NCI-H1105 treated with DMSO at 0.1 percent for 48 hours (cell line): ENCODE results near the gene PACSIN2.
"Not testable (repeated sequence)": the region's sequence is repeated elsewhere in the genome, so short reads cannot be mapped to it uniquely, and the experiment has no call there.

Experiments used
- DNase-seq: peaks from one replicate; lab custom pipeline; 2025; lab: John Stamatoyannopoulos, UW

Gene PACSIN2

GRCh38 chr22:42964994-42965699 lies 49.8 kb downstream of the PACSIN2 start:
- no peak for DNase-seq

DNA sequence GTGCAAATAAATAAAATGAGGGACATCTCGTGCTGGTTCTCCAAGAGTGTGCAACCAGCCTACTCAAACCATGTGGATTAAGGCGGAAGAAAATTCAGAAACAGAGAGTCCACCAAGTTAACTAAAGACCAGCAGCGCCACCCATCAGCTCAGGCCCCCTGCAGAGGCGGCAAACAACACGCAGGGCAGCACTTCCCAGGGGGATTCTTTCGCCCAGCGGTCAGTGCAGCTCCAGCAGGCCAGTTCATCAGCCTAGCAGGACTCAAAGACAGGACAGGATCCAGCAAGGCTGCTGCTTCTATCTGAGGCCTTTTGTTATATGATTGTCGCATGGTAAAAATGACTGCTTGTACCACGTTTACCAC lies 51.7 kb downstream of the PACSIN2 start:
- DNase-seq, result no peak

DNA sequence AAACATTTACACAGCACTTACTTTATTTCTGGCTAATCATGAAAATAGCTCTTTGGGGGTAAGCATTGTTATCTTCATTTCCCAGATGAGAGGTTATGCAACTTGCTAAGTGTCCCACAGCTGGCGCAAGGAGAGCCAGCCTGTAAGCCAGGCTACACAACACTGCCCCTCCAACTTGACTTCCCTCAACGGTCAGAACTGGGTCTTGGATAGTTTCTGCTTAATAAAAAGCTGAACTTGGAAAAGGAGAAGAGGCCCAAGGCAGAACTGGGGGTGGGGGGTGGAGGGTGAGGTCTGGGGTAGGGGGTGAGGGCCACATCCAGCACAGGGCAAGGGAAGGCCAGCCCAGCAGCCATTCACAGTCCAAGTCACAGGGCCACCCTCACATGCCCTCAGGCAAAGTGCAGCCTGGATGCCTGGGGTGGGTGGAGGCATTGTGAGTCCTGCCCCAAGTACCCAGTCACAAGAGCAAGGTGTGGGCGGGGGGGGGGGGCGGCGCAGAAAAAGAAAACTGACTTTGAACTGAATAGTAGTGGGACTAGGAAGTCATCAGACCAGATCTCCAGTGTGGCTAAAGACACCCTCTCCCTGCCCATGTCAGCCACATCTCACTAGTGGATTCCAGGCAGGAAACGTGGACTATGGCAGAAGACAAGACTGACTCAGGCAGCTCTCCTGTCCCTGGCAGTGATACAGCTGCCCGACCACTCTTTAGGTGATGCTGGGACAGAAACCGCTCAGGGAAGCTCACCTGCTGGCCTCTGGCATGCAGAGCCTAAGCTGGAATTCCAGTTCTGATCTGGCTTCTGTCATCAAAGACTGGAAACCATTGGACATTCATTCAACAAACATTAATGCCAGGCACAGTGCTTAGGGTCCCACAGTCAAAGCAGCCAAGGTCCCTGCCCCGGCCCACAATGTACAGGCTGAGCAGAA lies 52.4 kb downstream of the PACSIN2 start:
- no peak for DNase-seq

DNA sequence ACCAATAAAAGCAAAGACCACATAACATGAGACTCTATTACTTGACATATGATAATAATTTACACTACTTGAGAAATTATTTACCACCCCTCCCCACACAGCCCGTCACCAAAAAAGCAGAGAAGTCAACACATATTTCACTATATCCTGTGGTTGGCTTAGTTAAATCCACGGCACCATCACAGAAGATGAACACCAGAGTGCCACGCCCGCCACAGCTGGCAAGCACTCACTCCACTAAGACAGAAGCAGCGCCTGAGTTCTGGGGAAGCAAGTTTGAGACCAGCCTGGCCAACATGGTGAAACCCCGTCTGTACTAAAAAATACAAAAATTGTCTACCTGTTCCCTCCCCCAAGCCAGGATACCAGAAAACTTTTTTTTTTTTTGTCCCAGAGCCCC lies 53.1 kb downstream of the PACSIN2 start:
- DNase-seq, result no peak

GRCh38 chr22:42961400-42961690 lies 53.6 kb downstream of the PACSIN2 start:
- not testable (repeated sequence) for DNase-seq

- no peak for DNase-seq
Measured at GRCh38 chr22:42960531-42961399, 54.2 kb downstream of the PACSIN2 start.

GRCh38 chr22:42959576-42960509 lies 55.1 kb downstream of the PACSIN2 start:
- no peak for DNase-seq

GRCh38 chr22:42958937-42959336 lies 56.0 kb downstream of the PACSIN2 start:
- DNase-seq, result no peak

GRCh38 chr22:42957958-42958357 lies 57.0 kb downstream of the PACSIN2 start:
- no peak for DNase-seq

- DNase-seq, result no peak
Measured at GRCh38 chr22:42957544-42957943, 57.4 kb downstream of the PACSIN2 start.

DNA sequence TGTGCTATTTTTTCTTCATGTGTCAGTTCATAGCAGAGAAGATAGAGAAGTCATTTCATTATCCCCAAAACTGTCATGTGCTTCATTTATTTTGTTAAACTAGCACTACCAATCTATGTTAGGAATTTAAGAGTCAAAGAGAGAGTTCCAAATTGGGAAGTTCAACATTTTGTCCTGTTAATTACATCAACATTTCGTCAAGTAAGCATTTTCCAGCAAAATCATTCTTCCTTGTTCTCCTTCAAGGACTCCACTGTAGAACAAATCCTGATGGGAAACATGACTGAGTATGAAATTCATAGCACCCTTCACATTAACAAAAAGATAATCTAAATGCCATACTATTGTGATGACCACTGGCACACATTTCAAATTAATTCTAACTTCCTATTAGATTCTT lies 59.1 kb downstream of the PACSIN2 start:
- no peak for DNase-seq

DNA sequence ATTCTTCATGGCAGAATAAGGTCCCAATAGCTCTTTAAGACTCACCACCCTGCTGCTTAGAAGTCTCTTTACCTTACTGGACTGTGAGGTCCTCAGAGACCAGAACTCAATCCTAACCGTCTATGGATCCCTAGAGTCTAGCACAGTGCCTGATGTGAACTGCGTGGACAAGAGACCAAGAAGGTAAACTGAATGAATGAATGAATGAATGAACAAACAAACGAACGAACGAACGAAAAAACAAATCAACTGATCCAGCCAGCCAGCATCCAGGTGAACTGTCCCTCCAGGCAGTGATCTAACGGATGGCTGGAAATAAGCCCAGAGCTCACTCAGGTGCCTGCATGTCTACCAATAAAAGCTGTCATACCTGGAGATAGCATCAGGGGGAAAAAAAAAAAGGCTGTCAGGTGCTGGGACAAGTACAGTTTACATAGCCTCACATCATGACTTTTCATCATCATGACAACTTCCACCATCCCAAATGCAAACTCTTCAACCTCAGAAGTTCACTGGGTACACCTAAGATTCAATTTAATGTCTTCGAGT lies 59.8 kb downstream of the PACSIN2 start:
- DNase-seq, result no peak

- not testable (repeated sequence) for DNase-seq
Measured at GRCh38 chr22:42953751-42954150, 61.2 kb downstream of the PACSIN2 start.

DNA sequence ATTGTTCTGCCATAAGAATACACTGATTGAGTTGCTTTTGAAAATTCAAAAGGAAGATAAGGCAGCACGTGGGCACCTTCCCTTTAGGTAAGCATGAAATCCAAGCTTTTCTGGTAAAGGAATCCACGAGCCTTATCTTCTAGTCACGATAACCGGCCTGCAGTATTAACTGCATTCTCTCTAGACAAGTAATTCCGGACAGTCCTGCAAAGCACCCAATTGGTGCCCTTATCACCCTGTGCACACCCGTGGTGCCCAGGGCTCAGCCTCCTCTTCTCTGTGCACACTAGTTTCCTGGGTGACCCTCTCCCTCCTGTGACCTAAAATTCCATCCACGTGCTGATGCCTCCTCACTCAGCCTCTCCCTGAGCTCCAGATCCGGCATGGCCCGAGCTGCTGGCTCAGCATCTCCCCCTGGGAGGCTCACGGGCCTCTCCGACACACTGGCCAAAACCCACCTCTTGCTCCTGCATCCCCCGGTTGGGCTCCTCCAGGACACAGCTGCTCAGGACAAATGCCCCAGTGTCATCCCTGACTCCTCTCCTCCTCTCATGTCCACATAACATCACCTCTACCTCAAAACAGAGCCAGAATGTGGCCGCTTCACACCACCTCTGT lies 63.7 kb downstream of the PACSIN2 start:
- DNase-seq, result no peak

GRCh38 chr22:42950281-42950680 lies 64.7 kb downstream of the PACSIN2 start:
- no peak for DNase-seq

GRCh38 chr22:42949159-42949558 lies 65.8 kb downstream of the PACSIN2 start:
- no peak for DNase-seq

GRCh38 chr22:42948294-42948693 lies 66.7 kb downstream of the PACSIN2 start:
- DNase-seq, result no peak

DNA sequence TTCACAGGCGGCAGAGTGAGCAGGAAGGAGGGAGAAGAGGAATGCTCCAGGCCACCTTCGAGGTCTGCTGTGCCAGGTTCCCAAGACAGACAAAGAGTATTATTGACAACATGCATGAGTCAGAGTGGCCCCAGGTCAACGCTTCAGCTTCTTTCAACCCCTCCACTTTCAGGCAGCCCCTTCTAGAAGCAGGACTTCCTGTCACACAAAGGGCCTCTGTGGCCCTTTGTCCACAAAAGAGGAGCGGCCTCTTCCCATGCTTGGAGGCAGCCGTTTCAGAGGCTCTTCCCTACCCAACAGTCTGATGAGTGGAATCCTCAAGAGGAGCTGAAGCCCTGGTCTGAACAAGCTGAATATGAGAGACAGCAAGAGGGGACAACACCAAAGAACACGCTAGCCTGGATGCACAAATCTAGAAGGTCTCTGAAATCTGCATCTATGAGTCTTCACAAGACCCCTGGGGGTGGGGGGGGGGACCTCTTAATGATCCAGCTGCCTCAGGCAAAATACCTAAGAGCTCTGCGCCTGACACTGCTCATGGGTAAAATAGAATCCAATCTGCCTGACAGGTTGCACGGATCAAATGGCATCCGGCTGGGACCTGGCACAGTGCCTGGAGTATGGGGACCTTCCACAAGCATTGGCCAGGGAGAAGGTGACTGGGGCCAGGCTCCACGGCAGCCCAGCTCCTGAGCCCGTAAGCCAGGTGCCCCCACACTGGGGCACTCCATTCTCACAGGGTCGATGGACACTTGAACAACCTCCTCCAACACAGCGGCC lies 67.5 kb downstream of the PACSIN2 start:
- peak; percentile 43 for DNase-seq

GRCh38 chr22:42946546-42947198 lies 68.3 kb downstream of the PACSIN2 start:
- no peak for DNase-seq
